Right renal cortex interstitium (tissue), 3 donors: ENCODE measurements around the gene OCA2. TPM values are rescaled to one million over a fixed set of nuclear protein-coding genes. Genes with fewer than 3 reads are reported as not detected.

Source experiments
- DNase-seq, 3 donors: peaks; one replicate each; pipeline ENCODE4 v3.0.0-alpha.2; 2013; ENCODE audit warnings: low read depth in 3 of 3, low spot score in 2 of 3
- polyA plus RNA-seq, 3 donors: library from polyadenylated mRNA; unstranded; fragments of 120-200 nt; gene quantifications; one replicate each; pipeline ENCODE4 v1.2.1, GENCODE V29; 2013; ENCODE audit not compliant: insufficient read length in 3 of 3

OCA2 gene
- polyA plus RNA-seq, 3 donors, result 6.1 to 10.8 (median 8.7) TPM

DNA sequence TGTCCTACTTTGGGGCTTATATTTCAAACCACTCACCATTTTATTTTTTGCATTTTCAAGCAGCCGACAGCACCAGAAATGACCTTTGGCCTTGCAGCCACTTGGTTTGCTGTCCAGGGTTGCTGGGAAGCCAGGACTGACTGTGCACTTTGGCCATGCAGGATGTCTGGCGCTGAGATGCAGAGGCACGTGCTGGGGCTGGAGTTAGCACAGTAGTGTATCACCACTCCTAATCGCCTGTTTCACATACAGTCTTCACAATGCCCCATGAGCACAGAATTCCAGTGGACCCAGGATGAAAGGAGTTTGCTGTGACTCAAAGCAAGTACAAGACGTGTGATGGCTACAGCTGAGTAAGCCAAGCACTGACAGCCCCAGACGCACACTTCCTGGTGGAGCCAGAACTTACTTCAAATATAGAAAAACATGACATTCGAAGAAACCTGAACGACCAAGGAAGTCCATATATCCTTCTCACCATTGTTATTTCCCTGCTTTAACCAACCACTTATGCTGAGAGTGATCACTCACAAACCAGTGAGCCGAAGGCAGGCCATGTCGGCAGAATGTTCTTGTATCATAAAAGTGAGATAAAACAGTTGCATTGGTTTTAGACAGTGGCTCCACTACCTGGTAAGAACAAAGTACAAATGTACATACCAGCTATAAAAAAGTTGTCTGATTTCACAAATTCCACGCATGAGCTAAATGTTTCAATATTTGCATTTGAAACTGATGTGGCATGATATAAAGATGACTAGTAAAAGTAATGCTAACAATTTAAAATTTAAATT is 16.0 kb downstream of the OCA2 start:
- DNase-seq, result no peak

GRCh38 chr15:28081594-28081993 is 17.5 kb downstream of the OCA2 start:
- no peak for DNase-seq

- no peak for DNase-seq
Observed at GRCh38 chr15:28080386-28080785, 18.7 kb downstream of the OCA2 start.

- DNase-seq, result no peak
Observed at GRCh38 chr15:28079313-28079969, 19.7 kb downstream of the OCA2 start.

DNA sequence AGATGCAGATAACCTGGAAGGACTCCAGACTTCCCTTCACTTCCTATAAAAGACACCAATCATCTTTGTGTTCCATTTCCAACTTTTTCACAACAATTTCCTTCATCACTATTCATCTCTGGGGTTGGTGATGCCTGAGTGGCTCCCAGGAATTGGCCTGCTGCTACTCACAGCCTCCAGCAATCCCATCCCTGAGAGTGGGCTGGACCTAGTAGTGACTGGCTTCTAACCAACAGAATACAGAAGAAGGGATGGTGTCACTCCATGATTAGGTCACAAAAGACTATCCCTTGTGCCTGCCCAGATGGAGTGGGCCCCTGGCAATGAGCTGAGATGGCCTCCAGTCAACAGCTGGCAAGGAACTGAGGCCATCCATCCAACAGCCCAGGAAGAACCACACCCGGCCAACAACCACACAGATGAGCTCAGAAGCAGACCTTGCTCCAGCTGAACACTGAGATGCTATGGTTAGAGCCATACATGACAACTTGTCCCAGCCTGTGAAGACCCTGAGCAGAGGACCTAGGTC is 20.9 kb downstream of the OCA2 start:
- DNase-seq, result no peak

GRCh38 chr15:28075573-28075972 is 23.5 kb downstream of the OCA2 start:
- DNase-seq, result no peak

GRCh38 chr15:28068930-28069329 is 30.2 kb downstream of the OCA2 start:
- DNase-seq, result no peak

GRCh38 chr15:28066231-28066630 is 32.9 kb downstream of the OCA2 start:
- DNase-seq, result no peak

DNA sequence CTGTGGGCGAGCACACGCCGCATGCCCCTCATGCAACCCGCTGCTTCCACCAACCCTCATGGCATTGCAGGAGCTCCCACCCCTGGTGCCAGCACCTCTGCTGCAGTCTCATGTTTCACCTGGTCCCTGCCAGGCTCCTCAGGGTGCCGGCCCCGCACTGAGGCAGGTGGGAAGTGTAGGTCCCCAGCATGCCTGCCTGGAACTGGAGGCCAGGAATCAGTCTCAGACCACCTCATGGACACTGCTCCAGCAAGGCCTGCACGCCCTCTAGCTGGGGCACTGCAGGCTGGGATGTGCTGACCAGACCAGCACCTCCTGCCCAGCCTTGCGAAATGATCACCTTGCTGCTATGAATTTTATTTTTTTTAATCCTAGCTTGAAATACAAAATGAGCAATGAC is 39.1 kb downstream of the OCA2 start:
- no peak for DNase-seq

DNA sequence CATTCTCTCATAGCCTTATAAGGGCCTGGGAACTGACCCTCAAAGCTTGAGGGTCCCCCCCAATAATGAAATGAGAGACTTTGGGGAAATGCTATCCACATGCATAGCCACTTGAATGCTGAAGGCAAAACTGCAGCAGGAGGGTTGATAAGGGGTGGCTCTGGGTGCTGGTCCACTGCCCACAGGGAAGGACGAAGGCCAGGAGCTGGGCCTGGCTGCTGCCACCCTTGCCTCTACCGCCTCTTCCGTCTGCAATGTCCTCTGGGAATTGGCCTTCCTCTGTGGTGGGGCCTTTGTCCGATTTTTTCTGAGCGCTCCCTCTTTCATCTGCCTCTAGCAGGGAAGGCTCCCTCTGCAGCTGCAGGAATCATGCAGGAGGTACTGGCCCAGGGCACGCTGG is 41.0 kb downstream of the OCA2 start:
- no peak for DNase-seq

DNA sequence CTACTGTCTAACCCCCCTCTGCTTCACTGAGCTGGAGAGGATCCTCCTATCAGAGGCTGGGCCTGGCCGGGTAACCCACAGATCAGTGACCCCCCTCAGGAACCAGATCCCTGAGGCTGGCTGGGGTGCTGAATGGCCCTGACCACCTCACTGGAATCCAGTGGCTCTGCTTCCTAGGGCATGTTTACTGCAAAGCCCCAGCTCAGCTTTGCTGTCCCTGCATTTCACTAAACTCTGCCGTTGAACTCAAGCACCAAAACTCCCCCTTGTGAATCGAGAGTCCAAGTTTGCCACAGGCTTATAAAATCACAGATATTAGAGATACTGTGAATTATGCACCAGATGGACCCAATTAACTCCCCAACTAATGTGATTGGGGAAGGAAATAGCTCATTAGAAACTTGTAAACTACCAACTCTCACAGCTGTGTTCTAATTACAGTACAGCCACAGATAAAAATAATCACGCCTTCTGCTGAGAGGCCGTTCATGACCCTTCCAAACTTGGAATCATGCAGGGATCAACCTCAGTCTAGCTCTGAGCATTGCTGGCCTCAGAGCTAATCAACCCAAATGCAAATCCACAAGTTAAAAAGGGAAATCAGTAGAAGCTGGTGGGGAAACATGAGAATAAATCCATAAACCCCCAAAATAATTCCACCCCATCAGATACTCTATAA is 47.0 kb downstream of the OCA2 start:
- no peak for DNase-seq

DNA sequence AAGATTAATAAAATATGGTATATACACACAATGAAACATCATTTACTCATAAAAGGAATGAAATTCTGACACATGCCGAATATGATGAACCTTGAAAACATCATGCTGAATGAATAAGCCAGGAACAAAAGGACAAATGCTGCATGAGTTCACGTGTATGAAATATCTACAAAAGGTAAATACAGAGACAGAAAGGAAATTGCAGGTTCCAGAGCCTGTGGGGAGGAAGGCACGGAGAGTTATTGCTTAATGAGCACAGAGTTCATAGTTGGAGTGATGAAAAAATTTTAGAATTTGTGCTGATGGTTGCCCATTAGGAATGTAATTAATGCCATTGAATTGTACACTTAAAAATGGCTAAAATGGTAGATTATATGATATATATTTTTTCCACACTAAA is 49.5 kb downstream of the OCA2 start:
- no peak for DNase-seq

- DNase-seq, result no peak
Observed at GRCh38 chr15:28047277-28047676, 51.8 kb downstream of the OCA2 start.

GRCh38 chr15:28044121-28044672 is 54.9 kb downstream of the OCA2 start:
- no peak for DNase-seq

- DNase-seq, result peak in 2 of 3 donors; percentile 29 to 32
Observed at GRCh38 chr15:28043691-28044091, 55.4 kb downstream of the OCA2 start.

DNA sequence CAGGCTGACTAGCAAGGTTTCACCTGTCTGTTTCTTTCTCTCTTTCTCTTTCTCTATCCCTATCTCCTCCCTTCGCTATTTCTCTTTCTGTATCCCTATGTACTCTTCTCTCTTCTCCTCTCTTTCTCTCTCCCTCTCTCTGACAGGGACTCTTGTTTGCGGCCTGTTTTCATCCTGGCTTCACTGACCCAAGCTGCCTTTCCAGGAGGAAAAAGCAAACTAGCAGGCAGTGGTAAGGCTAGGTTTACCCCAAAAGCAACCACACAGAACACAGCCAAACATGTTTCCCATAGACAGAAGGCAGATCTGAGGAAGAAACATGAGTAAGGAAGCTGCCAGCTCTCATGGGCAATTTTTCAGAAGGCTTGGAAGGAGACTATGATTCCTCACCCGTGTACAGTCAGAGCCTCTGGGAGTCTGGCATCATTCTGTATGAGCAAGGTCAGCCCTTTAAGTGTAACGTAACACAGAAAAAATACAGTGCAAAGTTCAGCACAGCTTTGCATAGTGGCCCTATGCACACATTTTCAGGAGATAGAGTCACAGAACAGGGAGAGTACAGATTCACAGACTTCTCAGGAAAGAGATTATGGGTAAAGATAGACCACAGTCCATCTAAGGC is 61.0 kb downstream of the OCA2 start:
- no peak for DNase-seq

DNA sequence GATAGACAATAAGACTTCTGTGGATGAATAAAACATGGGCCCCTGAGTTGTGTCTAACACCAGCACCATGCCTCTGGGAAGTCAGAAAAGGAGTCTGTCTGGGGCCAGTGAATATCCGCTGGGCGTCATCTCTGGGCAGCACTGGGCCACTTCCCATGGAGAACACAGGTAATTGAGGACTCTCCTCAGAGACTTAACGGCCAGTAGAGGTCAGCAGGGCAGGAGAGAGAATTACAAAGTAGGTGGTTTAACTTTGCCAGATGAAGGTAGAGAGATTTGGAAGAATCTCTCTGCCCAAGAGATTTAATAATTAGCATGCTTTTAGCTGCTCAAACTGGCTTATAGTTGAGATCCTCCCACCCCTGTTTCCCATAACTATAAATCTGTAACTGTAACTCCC is 65.7 kb downstream of the OCA2 start:
- DNase-seq, result no peak

DNA sequence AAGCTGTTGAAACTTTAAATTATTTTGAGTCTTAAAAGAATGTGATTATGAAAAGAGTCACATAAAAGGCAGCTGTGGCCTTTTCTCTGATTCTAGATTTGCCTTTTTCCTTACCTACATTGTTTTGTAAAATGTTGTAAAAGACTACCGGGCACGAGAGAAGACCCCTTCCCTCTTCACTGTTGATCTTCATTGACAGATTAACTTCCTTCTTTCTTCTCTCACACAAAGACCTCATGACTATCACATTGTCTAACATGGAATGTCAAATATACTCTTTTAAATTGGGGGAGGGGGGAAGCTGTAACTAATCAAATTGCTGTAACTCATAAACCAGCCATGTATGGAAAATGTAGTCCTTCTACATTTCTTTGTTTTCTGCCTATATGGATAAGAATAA is 68.3 kb downstream of the OCA2 start:
- DNase-seq, result no peak

GRCh38 chr15:28027714-28028076 is 71.4 kb downstream of the OCA2 start:
- DNase-seq, result no peak

DNA sequence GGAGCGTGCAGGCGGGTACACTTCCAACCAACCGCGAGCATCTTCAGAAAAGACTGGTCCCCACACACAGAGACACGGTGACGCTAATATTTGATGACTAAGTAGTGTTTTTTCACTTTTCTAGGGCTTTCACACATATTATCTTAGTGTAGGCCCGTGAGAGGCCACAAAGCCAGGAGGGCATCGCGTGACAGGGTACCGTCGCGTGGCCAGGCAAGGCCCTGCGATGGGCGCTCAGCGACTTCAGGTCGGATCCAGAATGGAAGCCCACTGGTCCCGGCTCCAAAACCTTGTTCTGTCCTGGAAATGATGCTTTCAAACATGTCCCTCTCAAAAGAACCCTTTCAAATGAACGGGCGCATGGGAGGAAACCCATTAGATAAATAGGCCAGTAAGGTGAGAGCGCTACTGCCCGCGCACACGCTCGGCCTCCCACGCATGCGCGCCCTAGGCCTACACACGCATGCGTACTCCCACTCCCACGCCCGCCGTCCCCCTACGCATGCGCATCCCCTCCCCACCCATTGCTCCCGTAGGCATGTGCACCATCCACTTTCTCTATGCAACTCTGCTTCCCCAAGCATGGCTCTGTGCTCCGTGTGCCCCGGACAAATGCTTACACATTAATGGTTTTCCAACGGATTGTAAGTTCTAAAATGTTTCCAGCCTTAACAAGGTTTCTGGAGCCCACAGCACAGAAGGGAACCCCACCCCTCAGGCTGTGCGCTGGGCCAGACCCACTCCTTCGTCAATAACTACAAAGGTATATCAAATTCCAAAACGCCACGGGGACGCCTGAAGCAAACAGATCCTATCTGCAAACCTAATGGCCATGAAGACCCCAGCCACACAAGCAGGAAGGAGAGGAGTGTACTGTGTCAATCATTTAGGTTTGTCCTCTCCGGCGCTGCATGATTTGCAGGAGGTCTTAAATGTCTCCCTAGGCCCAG is 72.1 kb downstream of the OCA2 start:
- no peak for DNase-seq
